Peyer's patch (tissue), 4 donors: ENCODE results near the gene TPSD1. TPM values are rescaled to one million over a fixed set of nuclear protein-coding genes. Genes with fewer than 3 reads are reported as not detected.
A peak's percentile ranks its signal among the peaks of the same experiment; 100 is the strongest.
"Not testable (repeated sequence)": the region's sequence is repeated elsewhere in the genome, so short reads cannot be mapped to it uniquely, and the experiment has no call there.

Experiments
- DNase-seq, 3 donors: peaks; one replicate each; pipeline ENCODE4 v3.0.0-alpha.2; 2017 to 2019
- H3K27ac ChIP-seq, 4 donors: fragments of 200-600 bp; sonication (generic); one replicate each; pipeline ENCODE4 v1.5.1; 2016 to 2019
- H3K27me3 ChIP-seq, 2 donors: fragments of 200-600 bp; sonication (generic); one replicate each; pipeline ENCODE4 v1.5.1; 2019
- H3K36me3 ChIP-seq, 3 donors: fragments of 200-600 bp; sonication (generic); one replicate each; pipeline ENCODE4 v1.5.1; 2016 to 2019
- H3K4me1 ChIP-seq, 4 donors: fragments of 200-600 bp; sonication (generic); one replicate each; pipeline ENCODE4 v1.5.1; 2016 to 2019
- H3K4me3 ChIP-seq, 4 donors: fragments of 200-600 bp; sonication (generic); 1 replicate in 3 of 4; 2 replicates in 1 of 4; pipeline ENCODE4 v1.5.1; 2016 to 2019; ENCODE audit warnings: mild to moderate bottlenecking in 1 of 4
- H3K9me3 ChIP-seq, 4 donors: fragments of 200-600 bp; sonication (generic); one replicate each; pipeline ENCODE4 v1.5.1; 2016 to 2019; ENCODE audit warnings: mild to moderate bottlenecking in 1 of 4
- POLR2A ChIP-seq, 2 donors: fragments of 450-650 bp; IDR thresholded peaks; one replicate each; pipeline ENCODE4 v1.5.1; 2017; ENCODE audit warnings: antibody characterized with exemption in 2 of 2, mild to moderate bottlenecking in 2 of 2, moderate library complexity in 2 of 2
- total RNA-seq, 4 donors: library from RNA; depleted of rRNA; stranded (reverse); fragments of >200 nt; gene quantifications; one replicate each; pipeline ENCODE4 v1.1.0, GENCODE V29; 2016
- TF ChIP-seq, protein P1 (sequence below), 6 experiments: fragments of 450-650 bp in 4 of 6; fragments of 200-600 bp in 2 of 6; sonication (generic) in 1 of 6; IDR thresholded peaks; one replicate each; pipeline ENCODE4 v1.5.1; 2017 to 2019; ENCODE audit warnings: antibody characterized with exemption in 6 of 6, mild to moderate bottlenecking in 3 of 6, moderate library complexity in 1 of 6

The TPSD1 gene
- total RNA-seq, 4 donors from 2014 or later = 10.3 to 61.1 (median 24.1) TPM; not detected in 1

- no peak for DNase-seq
- Histone ChIP-seq H3K36me3 (no peaks in the 10 kb centered on the region), H3K4me3 (no peak overlapping the region), H3K9me3 (no peaks in the 10 kb centered on the region), H3K4me1 (no peaks in the 10 kb centered on the region), H3K27ac (no peak overlapping the region), H3K27me3 (peaks cover 0 to 6% of the 10 kb centered on the region in 2 donors)
- TF ChIP-seq, protein P1, sequence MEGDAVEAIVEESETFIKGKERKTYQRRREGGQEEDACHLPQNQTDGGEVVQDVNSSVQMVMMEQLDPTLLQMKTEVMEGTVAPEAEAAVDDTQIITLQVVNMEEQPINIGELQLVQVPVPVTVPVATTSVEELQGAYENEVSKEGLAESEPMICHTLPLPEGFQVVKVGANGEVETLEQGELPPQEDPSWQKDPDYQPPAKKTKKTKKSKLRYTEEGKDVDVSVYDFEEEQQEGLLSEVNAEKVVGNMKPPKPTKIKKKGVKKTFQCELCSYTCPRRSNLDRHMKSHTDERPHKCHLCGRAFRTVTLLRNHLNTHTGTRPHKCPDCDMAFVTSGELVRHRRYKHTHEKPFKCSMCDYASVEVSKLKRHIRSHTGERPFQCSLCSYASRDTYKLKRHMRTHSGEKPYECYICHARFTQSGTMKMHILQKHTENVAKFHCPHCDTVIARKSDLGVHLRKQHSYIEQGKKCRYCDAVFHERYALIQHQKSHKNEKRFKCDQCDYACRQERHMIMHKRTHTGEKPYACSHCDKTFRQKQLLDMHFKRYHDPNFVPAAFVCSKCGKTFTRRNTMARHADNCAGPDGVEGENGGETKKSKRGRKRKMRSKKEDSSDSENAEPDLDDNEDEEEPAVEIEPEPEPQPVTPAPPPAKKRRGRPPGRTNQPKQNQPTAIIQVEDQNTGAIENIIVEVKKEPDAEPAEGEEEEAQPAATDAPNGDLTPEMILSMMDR (IDR thresholded peaks at IDR 0.05) = no peak
- no peak for TF ChIP-seq POLR2A (IDR thresholded peaks at IDR 0.05)
These were observed 9.3 kb downstream of the TPSD1 start for GRCh38 chr16:1265090-1265630.

DNA sequence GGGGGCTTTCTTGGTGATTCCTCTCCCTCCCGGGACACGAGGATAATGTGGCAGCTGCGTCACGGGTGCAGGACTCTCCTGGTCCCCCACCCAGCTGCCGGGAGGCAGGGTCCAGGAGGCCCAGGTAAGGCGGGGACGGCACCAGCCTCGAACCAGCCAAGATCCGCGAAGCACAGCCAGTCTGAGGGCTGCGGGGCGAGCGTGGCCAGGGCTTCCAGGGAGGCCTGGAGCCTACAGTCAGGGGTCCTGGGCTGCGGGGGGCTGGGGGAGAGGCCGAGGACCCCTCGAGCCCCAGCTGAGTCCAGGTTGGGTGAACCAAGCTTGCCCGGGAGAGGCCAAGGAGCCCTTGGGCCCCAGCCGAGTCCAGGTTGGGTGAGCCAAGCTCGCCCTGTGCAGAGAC lies 10.0 kb downstream of the TPSD1 start:
- DNase-seq = no peak
- peaks cover 0 to 6% of the 10 kb centered on the region in 2 donors for H3K27me3 ChIP-seq

DNA sequence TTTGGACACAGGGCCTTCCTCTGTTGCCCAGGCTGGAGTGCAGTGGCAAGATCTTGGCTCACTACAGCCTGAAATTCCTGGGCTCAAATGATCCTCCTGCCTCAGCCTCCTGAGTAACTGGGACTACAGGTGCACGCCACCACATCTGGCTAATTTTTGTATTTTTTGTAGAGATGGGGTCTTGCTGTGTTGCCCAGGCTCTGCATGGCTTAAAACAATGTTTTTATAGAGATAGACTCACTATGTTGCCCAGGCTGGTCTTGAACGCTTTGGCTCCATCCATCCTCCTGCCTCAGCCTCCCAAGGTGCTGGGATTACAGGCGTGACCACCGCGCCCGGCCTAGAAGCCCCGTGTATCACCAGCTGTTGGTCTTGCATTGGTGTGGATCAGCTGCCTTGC lies 13.5 kb downstream of the TPSD1 start:
- DNase-seq = not testable (repeated sequence)

More for the DNA sequence above, 10.0 kb downstream of the TPSD1 start:
- TF ChIP-seq, protein P1 (IDR thresholded peaks at IDR 0.05) = no peak
- no peak for TF ChIP-seq POLR2A (IDR thresholded peaks at IDR 0.05)
- Histone ChIP-seq H3K27ac (no peak overlapping the region), H3K4me1 (no peaks in the 10 kb centered on the region), H3K36me3 (no peaks in the 10 kb centered on the region), H3K4me3 (no peak overlapping the region), H3K9me3 (no peaks in the 10 kb centered on the region)

GRCh38 chr16:1271380-1271723 lies 15.5 kb downstream of the TPSD1 start:
- no peaks in the 10 kb centered on the region for H3K36me3 ChIP-seq
- no peaks in the 10 kb centered on the region for H3K27me3 ChIP-seq
- H3K27ac ChIP-seq = no peak overlapping the region
- DNase-seq = no peak
- no peak for TF ChIP-seq POLR2A (IDR thresholded peaks at IDR 0.05)
- TF ChIP-seq, protein P1 (IDR thresholded peaks at IDR 0.05) = no peak
- no peak overlapping the region for H3K4me3 ChIP-seq
- peaks cover 0 to 12% (median 4%) of the 10 kb centered on the region in 4 donors for H3K4me1 ChIP-seq
- no peaks in the 10 kb centered on the region for H3K9me3 ChIP-seq

More for the DNA sequence above, 13.5 kb downstream of the TPSD1 start:
- H3K4me1 ChIP-seq = peaks cover 0 to 12% (median 4%) of the 10 kb centered on the region in 4 donors
- H3K27ac ChIP-seq, H3K27me3 ChIP-seq, H3K4me3 ChIP-seq, H3K36me3 ChIP-seq, H3K9me3 ChIP-seq: not testable (repeated sequence)

DNA sequence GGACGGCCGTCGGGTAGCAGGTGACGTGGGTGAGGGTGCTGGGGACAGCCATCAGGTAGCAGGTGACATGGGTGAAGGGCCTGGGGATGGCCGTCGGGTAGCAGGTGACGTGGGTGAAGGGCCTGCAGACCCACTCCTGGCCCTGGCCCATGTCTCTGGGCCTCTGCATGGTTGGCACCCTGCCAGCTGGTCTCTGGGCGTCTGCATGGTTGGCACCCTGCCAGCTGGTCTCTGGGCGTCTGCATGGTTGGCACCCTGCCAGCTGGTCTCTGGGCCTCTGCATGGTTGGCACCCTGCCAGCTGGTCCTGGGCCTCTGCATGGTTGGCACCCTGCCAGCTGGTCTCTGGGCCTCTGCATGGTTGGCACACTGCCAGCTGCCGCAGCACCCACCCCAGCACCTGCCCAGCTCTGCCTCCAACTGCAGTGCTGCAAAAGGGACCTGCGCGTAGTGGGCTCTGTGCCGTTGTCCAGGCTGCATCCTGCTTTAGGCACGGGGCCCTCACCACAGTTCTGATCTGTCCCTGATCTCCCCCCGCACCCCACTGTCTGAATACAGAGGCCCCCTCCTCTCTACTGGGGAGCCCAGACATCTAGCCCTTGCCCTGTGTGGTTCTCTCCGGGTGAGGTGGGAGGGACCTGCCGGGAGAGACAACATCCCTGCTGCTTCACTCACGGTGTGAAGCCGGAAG lies 16.0 kb downstream of the TPSD1 start:
- H3K9me3 ChIP-seq, H3K36me3 ChIP-seq, H3K4me3 ChIP-seq, H3K27ac ChIP-seq, H3K27me3 ChIP-seq: not testable (repeated sequence)
- H3K4me1 ChIP-seq = peaks cover 0 to 12% (median 4%) of the 10 kb centered on the region in 4 donors
- peak in 2 of 3 donors; percentile 60 to 74 for DNase-seq

GRCh38 chr16:1272453-1273198 lies 16.8 kb downstream of the TPSD1 start:
- H3K4me1 ChIP-seq = peaks cover 0 to 12% (median 4%) of the 10 kb centered on the region in 4 donors
- no peaks in the 10 kb centered on the region for H3K9me3 ChIP-seq
- H3K27ac ChIP-seq = no peak overlapping the region
- DNase-seq = no peak
- no peaks in the 10 kb centered on the region for H3K27me3 ChIP-seq
- no peaks in the 10 kb centered on the region for H3K36me3 ChIP-seq
- TF ChIP-seq, protein P1 (IDR thresholded peaks at IDR 0.05) = no peak
- TF ChIP-seq POLR2A (IDR thresholded peaks at IDR 0.05) = no peak
- no peak overlapping the region for H3K4me3 ChIP-seq
